PC-9 (cell line): ENCODE measurements around the gene HPD.

Experiments
- EZH2 ChIP-seq: fragments of 200-600 bp; sonication (generic); IDR thresholded peaks from 2 replicates; pipeline ENCODE4 v1.8.0; 2017; ENCODE audit warnings: antibody characterized with exemption, low read depth
- TF ChIP-seq, protein P1 (sequence below): fragments of 200-600 bp; sonication (generic); conservative IDR thresholded peaks from 2 replicates; pipeline ENCODE4 v1.6.1; 2017; ENCODE audit warnings: mixed run types, antibody characterized with exemption, mild to moderate bottlenecking, moderate library complexity

DNA sequence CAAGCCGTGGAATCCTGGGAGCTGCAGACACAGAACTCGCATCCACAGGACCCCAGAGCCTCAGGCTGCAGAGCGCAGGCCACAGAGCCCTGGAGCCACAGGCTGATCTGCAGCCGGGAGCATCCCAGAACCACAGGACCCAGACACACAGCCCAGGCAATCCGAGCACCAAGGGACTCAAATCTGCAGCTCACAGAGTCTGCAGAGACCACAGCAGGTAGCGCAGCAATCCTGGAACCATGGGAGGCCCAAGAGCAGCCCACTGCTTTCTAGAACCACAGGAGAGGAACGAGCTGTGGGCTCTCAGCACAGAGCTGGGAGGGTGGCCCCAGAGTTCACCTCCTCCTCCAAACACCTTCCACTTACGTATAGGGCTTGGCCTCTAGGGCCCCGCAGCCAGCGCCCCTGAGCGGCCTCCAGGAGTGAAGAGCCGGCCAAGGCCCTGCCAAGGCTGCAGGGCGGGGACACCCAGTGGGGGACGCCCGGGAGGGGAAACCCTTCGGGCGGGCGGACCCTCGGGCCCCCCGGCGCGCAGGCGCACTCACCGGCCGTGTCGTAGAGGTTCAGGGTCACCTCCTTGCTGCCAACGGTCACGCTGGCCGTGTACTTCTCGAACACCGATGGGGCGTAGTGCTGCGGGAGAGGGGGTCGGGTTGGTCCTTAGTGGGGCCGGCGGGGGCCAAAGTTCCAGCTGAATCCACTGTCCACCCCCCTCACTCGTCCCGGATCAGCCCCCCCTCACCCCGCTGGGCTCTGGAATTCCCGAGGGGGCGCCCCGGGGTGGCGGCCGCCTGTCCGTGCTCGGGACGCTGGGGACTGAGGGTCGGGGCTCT lies 65.8 kb downstream of the HPD start:
- TF ChIP-seq, protein P1, sequence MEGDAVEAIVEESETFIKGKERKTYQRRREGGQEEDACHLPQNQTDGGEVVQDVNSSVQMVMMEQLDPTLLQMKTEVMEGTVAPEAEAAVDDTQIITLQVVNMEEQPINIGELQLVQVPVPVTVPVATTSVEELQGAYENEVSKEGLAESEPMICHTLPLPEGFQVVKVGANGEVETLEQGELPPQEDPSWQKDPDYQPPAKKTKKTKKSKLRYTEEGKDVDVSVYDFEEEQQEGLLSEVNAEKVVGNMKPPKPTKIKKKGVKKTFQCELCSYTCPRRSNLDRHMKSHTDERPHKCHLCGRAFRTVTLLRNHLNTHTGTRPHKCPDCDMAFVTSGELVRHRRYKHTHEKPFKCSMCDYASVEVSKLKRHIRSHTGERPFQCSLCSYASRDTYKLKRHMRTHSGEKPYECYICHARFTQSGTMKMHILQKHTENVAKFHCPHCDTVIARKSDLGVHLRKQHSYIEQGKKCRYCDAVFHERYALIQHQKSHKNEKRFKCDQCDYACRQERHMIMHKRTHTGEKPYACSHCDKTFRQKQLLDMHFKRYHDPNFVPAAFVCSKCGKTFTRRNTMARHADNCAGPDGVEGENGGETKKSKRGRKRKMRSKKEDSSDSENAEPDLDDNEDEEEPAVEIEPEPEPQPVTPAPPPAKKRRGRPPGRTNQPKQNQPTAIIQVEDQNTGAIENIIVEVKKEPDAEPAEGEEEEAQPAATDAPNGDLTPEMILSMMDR: no peak; the same call in 1 of the 2 replicates
- no peak for TF ChIP-seq EZH2
